ENCODE measurements around the gene CFB. TPM values are rescaled to one million over a fixed set of nuclear protein-coding genes. Genes with fewer than 3 reads are reported as not detected.
"Not testable (repeated sequence)": the region's sequence is repeated elsewhere in the genome, so short reads cannot be mapped to it uniquely, and the experiment has no call there.

CFB gene
- total RNA-seq, 1 experiment from 2014 or later = 1.4 TPM

- TF ChIP-seq CTCF (IDR thresholded peaks at IDR 0.05) = no peak
- no peak for TF ChIP-seq ZMAT4 (CRISPR knock-in tag; IDR thresholded peaks at IDR 0.05)
- no peak for TF ChIP-seq ZNF425 (CRISPR knock-in tag; conservative IDR thresholded peaks at IDR 0.05)
- TF ChIP-seq GABPB1 (CRISPR knock-in tag; IDR thresholded peaks at IDR 0.05) = no peak
These were observed 37.1 kb upstream of the CFB start (continued) for GRCh38 chr6:31908791-31909190.

- H3K36me3 Mint-ChIP-seq; H3K27ac Mint-ChIP-seq; H3K4me3 Mint-ChIP-seq; DNase-seq (ENCODE audit: low spot score); POLR2A ChIA-PET; H3K4me1 Mint-ChIP-seq; H3K9me3 Mint-ChIP-seq; H3K27me3 Mint-ChIP-seq (ENCODE audit: low read depth); ATAC-seq: not testable (repeated sequence)
- CTCF ChIA-PET = interaction anchor here (0.6 to 1.7 kb wide), 3 partner anchors 14 to 44 kb away, joined by 3 to 4 read pairs (median 3); partner anchors contain the start of gene CFB
These were observed 36.6 kb upstream of the CFB start for GRCh38 chr6:31909298-31909697.

GRCh38 chr6:31911826-31912585, 33.9 kb upstream of the CFB start:
- Mint-ChIP-seq H3K27me3 (ENCODE audit: low read depth) (no peaks in the 10 kb centered on the region; the same call in none of the 2 replicates), H3K9me3 (peaks cover 5% of the 10 kb centered on the region; the same call in 1 of the 2 replicates), H3K4me3 (no peak overlapping the region), H3K36me3 (no peaks in the 10 kb centered on the region), H3K4me1 (no peaks in the 10 kb centered on the region), H3K27ac (no peak overlapping the region)
- ChIA-PET POLR2A (no interaction called here), CTCF (interaction anchor here (0.7 kb wide), 1 partner anchor 40 kb away, joined by 4 read pairs; no protein-coding TSS in a partner anchor)
- no peak for ATAC-seq
- TF ChIP-seq ZNF416 (CRISPR knock-in tag; IDR thresholded peaks at IDR 0.05) = no peak
- DNase-seq (ENCODE audit: low spot score) = no peak

GRCh38 chr6:31915351-31915750, 30.5 kb upstream of the CFB start:
- Mint-ChIP-seq H3K27ac (no peak overlapping the region), H3K4me3 (no peak overlapping the region), H3K4me1 (no peaks in the 10 kb centered on the region), H3K9me3 (peaks cover 5% of the 10 kb centered on the region; the same call in 1 of the 2 replicates), H3K36me3 (no peaks in the 10 kb centered on the region), H3K27me3 (ENCODE audit: low read depth) (no peaks in the 10 kb centered on the region; the same call in none of the 2 replicates)
- TF ChIP-seq ZNF219 (CRISPR knock-in tag; IDR thresholded peaks at IDR 0.05; ENCODE audit: borderline replicate concordance) = no peak
- TF ChIP-seq ESRRA (CRISPR knock-in tag; IDR thresholded peaks at IDR 0.05; ENCODE audit: borderline replicate concordance) = no peak
- no peak for TF ChIP-seq MAX (CRISPR knock-in tag; IDR thresholded peaks at IDR 0.05)
- TF ChIP-seq ZNF532 (CRISPR knock-in tag; IDR thresholded peaks at IDR 0.05; ENCODE audit: borderline replicate concordance) = no peak
- no peak for TF ChIP-seq ETV6 (CRISPR knock-in tag; IDR thresholded peaks at IDR 0.05)
- no peak for TF ChIP-seq ZNF121 (CRISPR knock-in tag; IDR thresholded peaks at IDR 0.05)
- TF ChIP-seq TEAD4 (CRISPR knock-in tag; IDR thresholded peaks at IDR 0.05) = no peak
- TF ChIP-seq ATF1 (CRISPR knock-in tag; IDR thresholded peaks at IDR 0.05) = no peak
- TF ChIP-seq NFATC4 (CRISPR knock-in tag; IDR thresholded peaks at IDR 0.05) = no peak
- TF ChIP-seq ZBTB43 (CRISPR knock-in tag; IDR thresholded peaks at IDR 0.05) = no peak
- TF ChIP-seq ATF3 (CRISPR knock-in tag; conservative IDR thresholded peaks at IDR 0.05) = no peak
- CTCF ChIA-PET = interaction anchor here (2.2 kb wide), 1 partner anchor 9 kb away, joined by 5 read pairs; no protein-coding TSS in a partner anchor
- DNase-seq (ENCODE audit: low spot score) (no peak), ATAC-seq (no peak)
- POLR2A ChIA-PET = no interaction called here
